HG03280 (cell line): ENCODE results near the gene UGT1A1.

Source experiments
- ATAC-seq: cut with Tn5 transposase; IDR thresholded peaks from one replicate; pipeline ENCODE4 v1.9.1; 2021; ENCODE audit warnings: mild to moderate bottlenecking, moderate library complexity; ENCODE audit not compliant: unreplicated experiment

Gene UGT1A1

DNA sequence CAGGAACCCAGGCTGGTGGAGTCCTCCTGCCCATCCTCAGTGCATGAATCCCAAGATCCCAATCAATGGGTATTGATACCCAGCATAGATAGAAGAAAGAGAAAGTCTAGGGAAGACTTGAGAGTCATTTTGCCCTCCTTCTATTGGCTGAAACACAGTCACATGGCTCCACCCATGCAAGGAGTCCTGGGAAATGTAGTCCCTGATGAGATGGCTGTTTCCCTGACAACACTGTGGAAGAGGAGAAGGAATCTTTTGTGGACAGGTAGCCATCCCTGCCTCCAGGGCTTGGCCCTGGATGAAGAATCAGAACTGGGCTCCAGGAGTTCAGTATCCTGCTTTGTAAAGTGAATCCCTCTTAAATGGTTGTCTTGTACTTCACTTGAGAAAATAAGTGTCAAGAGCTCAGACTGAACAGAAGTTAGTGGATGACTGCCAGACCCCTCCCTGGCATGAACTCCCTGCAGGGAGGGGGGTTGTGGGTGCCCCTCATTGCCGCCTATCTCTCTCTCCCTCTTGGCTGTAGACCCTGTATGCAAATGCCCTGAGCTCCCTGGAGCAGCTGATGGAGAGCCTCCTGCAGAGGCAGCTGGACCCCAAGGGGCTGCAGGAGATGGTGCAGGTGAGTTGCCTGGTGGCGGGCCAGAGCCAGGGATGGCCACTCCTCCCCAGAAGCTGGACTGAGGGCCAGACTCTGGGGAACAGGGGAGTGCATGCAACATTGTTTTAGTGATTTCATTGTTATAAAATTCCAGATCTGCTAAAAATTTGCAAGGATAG lies 54.2 kb downstream of the UGT1A1 start:
- no peak for ATAC-seq

DNA sequence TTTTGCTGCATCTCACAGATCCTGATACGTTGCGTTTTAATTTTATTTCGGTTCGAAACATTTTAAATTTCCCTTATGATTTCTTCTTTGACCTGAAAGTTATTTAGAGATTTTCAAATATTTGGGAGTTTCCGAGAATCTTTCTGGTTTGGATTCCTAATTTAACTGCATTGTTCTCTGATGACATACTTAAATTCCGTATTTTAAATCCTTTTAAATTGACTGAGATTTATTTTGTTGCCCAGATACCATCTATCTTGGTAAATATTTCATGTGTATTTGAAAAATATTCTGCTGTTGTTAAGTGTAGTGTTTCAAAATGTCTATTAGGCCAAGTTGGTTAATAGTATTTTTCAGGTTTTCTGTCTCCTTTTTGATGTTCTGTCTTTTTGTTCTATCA lies 55.8 kb downstream of the UGT1A1 start:
- ATAC-seq: no peak

DNA sequence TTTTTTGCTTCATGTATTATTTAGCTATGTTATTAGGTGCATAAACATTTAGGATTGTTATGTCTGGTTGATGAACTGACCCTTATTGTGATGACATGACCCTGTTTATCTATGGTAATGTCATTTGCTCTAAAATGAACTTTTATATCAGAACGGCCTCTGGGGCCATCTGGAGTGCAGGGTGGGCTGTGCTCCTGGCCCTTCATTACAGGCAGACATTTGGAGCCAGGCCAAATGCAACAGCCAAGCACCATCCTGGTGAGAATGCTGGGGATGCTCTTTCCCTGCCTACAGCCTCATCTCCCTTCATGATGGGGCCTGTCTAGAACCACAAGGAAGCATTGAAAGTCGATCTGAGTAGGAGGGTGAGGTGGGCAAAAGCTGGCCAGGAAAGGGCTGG lies 56.3 kb downstream of the UGT1A1 start:
- no peak for ATAC-seq

DNA sequence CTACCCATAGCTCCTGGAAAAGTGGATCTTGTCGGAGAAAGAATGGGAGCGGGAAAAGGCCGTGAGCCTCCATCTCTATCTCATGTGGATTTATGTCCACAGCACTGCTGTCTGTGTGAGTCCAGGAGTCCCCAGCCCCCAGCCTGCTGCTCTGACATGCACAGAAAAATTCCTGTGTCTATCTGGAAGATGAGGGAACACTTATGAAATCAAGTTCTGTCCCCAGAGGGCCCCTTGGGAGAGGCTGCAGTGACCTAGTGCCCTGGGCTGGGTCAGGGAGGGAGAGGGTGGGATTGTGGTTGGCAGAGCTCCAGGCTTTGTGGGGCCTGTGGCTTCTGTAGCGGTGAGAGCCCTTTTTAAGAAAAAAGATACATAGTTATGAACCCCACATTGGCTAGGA lies 56.7 kb downstream of the UGT1A1 start:
- ATAC-seq: no peak

DNA sequence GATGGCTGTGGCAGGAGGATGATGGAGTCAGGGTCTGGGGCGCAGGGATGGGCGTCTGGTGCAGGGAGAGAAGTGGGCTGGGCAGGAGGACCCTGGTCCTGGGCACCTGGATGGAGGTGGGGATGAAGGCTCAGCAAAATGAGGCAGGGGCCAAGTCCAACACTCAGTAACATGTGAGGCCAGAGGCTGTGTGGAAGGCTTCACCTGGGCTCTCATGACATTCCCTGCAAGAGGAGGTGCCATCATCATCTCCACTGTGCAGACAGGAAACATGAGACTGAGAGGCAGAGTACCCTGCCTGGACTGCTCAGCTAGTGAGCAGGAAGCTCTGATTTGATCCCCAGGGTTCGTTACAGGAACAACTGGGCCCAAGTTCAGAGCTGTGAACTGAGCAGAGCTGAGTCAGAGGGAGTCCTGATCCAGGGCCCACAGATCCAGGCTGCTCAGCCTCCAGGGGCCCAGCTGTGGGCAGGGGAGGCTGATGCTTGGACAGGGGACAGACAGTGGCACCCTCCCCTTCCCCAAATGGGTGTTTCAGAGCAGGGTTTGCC lies 57.4 kb downstream of the UGT1A1 start:
- ATAC-seq: no peak

DNA sequence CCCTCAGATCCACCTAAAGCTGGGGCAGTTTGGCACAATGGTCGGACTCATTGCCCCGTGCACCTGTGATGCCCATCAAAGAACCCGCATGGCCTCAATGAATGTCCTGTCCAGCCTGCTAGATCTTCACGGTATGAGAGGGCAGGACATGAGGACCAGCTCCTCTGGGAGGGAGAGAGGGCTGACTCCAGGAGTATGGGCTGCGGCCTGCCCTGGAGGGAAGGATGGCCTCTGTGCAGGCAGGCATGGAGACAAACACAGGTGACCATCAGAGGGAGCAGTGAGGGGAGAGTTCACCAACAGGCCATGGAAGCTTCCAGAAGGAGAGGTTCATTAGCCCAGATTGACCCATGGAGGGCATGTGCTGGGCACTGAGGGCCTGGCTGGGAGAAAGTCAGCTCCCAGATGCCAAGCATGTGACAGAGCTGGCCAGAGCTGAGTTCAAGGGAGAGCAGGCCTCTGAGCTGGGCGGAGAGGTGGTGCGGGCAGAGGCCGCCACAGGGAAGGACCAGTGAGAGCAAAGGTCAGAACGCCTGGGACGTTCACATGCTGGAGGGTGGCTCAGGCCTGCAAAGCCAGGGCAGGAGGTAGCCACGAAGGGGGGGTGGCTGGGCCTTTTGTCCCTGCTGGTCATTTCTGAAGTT lies 58.0 kb downstream of the UGT1A1 start:
- no peak for ATAC-seq

DNA sequence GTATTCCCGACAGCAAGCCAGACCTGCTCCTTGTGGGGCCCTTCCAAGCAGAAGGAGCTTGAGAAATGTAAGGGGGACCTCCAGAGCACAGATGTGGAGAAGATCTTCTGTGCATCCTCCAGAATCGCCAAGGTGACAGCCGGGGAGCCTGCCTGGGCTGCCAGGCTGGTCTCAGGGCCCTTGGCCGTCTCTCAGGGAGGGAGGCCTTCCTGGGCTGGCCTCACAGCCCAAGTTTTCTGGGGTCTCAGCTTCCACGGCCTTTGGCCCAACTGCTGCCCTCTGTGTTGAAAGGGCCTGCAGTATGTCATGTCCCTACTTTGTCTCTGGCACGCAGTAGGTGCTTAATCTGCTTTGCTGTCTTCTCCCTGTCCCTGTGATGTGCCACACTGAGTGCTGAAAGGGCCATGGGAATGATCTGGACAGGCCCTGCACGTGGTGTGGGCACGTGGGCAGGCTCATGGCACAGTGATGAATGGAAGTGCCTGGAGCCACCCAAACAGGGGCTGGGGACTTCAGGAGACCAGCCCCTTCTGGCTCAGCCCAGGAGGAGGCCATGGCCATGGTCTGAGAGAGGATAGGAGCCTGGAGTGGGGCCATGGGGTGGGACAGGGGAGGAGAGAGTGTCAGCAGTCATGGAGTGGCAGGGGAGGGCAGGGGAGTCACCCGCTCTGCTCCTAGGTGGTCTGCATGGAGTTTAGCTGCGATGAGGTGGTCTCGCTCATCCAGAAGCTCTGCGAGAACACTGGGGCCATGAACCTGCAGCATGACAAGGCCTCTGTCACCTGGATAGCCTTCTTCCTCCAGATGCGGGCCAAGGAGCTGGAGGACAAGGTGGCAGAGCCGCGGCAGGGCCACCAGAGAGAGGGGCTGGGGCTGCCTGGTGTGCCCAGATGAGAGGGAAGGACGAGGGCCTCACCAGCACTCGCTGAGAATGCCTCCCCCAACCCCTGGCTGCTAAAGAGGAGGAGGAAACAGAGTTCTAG lies 58.9 kb downstream of the UGT1A1 start:
- ATAC-seq: no peak

DNA sequence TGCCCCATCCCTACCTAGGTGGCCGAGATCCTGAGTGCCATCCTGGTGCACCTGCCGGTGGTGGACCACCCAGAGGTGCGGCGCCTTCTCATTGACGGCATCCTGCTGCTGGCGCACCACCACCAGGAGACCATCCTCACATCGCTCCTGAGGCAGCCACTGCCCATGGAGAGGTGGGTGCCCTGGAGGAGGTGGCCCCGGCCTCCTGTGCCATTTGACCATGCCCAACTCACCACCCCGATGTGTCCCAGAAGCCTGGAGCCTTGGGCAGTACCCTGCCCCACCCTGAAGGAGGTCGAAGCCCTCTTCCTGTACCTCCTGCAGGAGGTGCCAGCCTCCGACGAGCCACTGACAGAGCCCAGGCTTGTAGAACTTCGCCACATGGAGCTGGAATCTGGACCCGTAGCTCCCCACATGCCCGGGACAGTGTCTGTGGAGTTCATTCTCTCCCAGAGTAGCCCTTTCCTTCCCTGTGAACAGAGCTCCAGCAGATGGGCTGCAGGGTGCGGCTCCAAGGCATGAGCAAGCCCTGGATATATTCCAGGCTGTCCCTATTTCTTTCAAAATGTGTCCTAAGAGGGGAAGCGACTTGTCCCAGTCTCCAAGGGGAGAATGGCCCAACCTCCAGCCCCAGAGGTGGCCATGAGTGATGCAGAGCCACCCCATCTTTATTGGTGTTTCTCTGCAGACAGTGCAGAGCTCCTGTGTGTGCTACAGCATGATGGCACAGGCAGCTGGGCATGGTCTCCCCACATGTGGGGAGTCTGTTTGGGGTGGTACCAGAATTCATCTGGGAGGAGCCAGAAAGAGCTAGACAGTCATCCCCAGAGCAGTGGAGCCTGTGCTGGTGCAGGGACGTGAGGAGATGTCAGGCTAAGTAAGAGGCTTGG lies 60.1 kb downstream of the UGT1A1 start:
- ATAC-seq: no peak

DNA sequence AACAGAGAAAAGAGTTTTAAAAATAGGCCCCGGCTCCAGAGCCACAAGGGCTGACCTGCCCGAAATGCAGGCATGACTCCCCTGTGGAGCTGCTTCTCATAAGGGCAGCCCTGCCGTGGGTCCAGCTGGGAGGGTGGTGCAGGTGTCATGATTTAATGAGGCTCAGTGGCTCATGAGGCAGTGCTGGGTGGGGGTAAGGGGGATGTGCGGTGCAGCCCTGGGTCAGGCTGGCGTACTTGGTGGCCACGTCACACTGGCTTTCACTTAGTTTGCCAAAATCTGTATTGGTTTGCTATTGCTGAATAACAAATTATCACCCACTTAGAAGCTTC lies 60.7 kb downstream of the UGT1A1 start:
- ATAC-seq: no peak

DNA sequence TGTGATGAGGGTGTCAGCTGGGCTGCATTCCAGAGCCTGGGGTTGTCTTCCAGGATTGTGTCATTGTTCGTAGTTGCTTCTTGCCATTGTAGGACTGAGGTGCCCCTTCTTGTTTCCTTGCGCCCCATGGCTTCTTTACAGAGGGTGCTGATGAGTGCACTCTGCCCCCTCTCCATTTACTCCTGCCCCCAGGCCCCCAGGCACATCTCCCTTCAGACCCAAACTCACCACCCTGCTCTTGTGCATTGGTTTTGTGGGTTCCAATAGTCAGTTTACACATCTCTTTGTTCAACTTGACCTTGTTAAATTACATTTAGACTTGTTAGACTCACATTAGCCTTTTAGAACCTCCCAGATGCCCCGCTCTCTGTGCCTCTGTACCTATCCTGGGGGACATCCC lies 61.1 kb downstream of the UGT1A1 start:
- ATAC-seq: no peak

DNA sequence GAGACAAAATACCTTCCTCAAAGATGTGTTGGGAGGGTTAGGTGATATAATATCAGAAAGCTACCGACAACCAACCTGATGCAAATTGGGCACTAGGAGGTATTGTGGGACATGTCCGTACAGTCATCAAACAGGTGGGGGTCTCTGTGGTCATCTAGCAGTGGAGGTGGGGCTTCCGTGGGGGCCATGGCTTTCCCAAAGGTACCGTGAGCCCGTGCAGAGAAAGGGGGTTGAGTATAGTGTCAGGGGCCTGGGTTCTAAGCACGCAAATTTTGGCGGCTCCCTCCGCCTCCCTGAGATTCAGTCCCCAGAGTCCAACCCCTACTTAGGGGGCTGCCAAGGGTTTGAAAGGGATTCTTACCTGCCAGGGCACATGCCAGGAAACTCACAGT lies 61.6 kb downstream of the UGT1A1 start:
- no peak for ATAC-seq

DNA sequence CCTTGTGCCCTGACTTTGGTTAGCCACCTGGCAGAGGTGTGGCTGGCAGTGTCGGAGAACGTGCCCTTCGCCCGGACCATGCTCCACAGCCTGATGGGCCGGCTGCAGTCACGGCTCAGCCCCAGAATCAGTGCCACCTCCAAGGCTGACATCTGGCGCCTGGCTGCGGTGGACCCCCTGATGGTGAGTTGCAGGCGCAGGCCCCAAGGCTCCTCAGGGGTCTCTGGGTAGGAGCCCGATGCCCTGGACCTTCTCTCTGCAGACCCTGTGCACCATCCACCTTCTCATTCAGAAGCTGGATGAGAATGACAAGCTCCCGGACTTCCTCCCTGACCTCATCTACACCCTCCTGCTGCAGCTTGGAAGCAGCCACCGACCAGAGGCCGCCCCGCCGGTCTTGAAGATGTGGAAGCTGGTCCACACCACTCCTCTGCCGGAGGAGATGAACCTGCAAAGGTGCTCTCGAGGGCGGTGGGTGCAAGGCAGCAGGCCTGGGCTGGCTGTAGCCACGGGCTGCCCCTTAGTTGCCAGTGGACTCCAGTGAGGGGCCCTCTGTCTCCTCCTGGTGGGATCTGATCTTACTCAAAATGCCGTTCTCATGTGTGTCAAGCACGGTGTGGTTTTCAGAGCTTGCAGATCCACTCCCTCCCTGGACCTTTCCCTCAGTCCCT lies 62.2 kb downstream of the UGT1A1 start:
- ATAC-seq: no peak
